Stimulated activated CD4-positive, alpha-beta T cell treated with anti-CD3 and anti-CD28 coated beads, Interleukin-15, amount 100 ng/mL, for 24 hours (primary cell): Measurements from ENCODE around the gene ATG3.
"Not testable (repeated sequence)": the region's sequence is repeated elsewhere in the genome, so short reads cannot be mapped to it uniquely, and the experiment has no call there.

ENCODE experiments used
- DNase-seq: peaks from one replicate; pipeline ENCODE4 v3.0.0-alpha.2; 2020

ATG3 gene

GRCh38 chr3:112561734-112562529 lies at the start of gene ATG3, which contains the start of gene SLC35A5:
ATG3 (minus strand) TSS chr3:112561962; CDS start chr3:112561528, 434 bp downstream.
SLC35A5 (plus strand) TSS chr3:112562045; CDS start chr3:112563404, 1,359 bp downstream.
- DNase-seq: peak; percentile 99

GRCh38 chr3:112610121-112610520 lies 48.4 kb upstream of the ATG3 start:
- no peak for DNase-seq

GRCh38 chr3:112607863-112608262 lies 46.1 kb upstream of the ATG3 start:
- DNase-seq: no peak

- DNase-seq: no peak
These were observed 44.3 kb upstream of the ATG3 start for GRCh38 chr3:112606098-112606497.

- DNase-seq: peak; percentile 2
These were observed 43.5 kb upstream of the ATG3 start for GRCh38 chr3:112605285-112605684.

GRCh38 chr3:112604536-112604935 lies 42.8 kb upstream of the ATG3 start:
- DNase-seq: no peak

DNA sequence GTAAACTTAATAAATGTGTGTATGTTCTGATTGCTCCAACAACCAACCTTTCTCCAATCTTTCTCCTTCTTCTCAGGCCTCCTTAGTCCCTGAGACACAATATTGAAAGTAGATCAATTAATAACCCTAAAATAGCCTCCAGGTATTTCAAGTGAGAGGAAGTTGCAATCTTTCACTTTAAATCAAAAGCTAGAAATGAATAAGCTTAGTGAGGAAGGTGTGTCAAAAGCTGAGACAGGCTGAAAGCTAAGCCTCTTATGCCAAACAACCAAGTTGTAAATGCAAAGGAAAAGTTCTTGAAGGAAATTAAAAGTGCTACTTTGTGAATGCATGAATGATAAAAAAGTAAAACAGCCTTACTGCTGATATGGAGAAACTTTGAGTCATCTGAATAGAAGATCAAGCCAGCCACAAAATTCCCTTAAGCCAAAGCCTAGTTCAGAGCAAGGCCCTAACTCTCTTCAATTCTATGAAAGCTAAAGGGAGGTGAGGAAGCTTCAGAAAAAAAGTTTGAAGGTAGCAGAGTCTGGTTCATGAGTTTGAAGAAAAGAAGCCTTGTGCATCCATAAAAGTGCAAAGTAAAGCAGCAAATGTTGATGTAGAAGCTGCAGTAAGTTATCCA lies 40.6 kb upstream of the ATG3 start:
- DNase-seq: no peak

DNA sequence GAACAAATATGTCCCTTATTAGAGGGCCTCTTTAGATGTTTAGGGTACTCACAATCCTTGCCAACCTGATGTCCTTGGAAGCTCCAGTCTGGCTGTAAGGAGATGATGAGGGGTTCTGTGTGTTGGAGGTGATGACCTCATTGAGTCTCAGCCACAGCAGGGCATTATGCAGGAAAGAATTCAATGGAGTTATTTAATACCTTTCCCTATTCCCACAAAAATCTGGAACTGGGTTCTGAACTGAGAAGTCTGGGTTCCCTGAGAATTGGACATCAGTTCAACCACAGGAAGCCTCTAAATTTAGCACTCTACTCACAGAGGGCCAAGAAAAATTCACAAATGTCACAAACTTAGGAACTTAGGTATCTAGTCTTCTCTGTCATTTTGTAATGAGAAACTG lies 37.0 kb upstream of the ATG3 start:
- no peak for DNase-seq

- no peak for DNase-seq
These were observed 36.2 kb upstream of the ATG3 start for GRCh38 chr3:112597945-112598344.

DNA sequence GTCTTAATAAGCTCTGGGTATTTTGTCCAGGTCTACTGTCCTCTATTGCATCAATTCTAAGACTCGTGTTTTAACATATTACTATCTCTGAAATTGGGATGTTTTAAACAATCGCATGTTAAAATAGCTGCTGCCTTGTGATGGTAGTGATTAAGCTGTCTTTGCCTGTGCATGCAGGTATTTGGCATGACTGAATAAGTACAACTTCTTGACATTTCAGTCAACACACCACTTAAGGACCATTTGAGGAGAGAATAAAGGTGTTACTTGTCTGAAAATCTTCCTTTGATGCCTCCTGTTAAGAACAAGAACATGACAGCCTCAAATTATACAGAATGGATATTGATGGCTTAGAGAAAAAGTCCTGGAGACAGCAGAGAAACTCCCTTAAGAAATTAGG lies 33.1 kb upstream of the ATG3 start:
- no peak for DNase-seq

DNA sequence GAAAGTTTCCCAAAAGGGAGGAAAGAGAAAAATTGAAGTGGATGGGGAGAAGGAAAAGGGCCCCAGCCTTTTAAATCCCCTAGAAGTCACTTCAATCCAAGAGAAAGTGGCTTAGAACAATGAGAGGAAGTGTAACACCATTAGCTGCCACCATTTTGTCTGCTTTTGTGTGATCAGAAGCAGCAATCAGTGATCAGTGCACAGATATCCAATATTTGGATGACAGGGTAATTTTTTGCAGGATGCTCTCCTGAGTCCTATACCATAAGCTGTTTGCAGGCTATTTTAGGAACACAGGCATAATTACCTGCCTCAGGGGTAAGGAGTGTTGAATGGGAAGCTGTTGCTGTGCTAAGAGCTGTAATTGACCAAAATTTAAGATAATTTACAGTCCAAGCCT lies 31.5 kb upstream of the ATG3 start:
- DNase-seq: no peak

DNA sequence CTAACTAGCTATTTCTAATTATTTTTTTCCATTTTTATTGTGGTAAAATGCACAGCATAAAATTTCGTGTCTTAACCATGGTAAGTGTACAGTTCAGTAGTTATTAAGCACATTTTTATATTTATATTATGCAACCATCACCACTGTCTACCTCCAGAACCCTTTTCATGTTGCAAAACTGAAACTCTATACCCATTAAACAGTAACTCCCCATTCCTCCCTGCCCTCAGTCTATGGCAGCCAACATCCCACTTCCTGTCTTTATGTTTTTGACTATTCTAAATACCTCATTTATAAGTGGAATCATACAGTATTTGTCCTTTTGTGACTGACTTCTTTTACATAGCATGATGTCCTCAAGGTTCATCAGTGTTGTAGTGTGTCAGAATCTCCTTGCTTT lies 25.6 kb upstream of the ATG3 start:
- DNase-seq: no peak

- DNase-seq: no peak
These were observed 24.0 kb upstream of the ATG3 start for GRCh38 chr3:112585782-112586181.

- no peak for DNase-seq
These were observed 21.3 kb upstream of the ATG3 start for GRCh38 chr3:112583105-112583504.

DNA sequence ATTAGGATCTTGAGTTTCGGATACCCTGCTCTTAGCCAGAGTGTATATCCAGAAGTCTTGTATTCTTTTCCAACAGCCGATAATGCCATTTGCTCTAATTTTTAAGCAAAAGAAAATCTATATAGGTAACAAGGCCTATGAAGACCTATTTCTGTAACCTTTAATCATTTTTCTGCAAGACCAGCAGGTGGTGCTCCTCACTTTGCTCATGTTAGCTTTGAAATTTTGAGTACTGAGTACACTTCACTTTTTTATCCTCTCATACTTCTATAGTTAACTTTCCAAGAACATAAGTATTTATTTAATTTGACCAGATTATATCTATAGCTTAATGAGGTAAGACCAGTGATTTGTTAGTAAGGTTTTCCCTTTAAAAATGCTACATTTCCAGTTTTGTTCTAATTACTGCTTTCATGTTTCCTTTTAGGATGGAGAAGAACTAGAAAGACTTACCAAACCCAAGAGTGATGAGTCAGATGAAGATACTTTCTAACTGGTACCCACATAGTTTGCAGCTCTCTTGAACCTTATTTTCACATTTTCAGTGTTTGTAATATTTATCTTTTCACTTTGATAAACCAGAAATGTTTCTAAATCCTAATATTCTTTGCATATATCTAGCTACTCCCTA lies 20.6 kb upstream of the ATG3 start:
- peak; percentile 49 for DNase-seq

GRCh38 chr3:112579697-112580096 lies 17.9 kb upstream of the ATG3 start:
- no peak for DNase-seq

DNA sequence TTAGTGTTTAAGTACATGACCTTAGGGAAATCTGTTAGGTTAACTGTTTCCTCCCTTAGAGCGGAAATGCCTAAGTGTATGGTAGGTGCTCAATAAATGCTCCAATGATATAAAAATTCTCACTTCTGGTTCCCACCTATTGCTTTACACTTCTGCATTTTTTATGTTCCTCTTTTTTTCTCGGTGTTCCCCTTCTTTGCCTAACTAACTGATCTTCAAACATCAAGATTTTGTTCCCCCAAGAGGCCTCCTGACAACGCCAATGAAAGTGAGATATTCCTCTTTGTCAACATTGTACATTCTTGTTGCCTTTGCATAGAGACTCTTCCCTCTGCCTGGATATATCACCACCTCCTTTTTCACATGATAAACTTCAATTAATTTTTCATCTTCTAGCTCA lies 17.5 kb upstream of the ATG3 start:
- no peak for DNase-seq

DNA sequence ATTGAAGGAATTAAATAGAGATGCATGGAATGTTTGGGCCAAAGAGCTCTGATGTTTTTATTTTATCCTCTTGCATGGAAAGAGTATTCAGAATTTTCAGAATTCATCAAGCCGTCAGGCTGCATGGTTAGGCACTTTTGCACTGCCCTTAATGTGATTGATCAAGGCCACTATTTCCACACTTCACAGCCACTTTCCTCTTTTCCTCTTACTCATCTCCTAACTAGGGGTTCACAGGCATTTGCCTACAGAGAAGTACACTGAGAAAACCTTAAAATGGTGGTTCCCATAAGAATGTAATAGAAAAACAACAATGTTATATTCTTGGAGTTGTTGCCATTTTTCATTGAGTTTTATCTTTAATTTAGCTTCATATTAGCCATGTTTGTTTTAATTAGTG lies 10.9 kb upstream of the ATG3 start:
- DNase-seq: no peak

DNA sequence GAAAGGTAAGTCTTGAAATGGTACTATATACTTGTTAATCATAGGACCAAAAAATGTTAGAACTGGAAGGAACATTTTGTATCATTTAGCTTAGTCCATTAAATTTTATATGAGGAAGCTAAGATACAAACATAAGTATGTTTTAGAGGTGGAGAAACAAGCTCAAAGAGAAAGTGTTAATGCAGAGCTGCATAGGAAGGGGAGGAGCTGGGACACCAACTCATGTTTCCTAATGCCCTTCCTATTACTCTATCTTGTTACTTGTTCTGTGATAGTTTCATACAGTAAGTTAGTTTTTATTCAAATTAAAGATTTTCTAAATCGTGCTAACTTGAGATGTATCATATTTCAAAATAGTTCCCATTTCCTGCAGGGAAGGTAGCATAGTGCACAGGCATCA lies 7.5 kb upstream of the ATG3 start:
- DNase-seq: no peak

GRCh38 chr3:112568642-112569041 lies 6.9 kb upstream of the ATG3 start:
- DNase-seq: no peak

DNA sequence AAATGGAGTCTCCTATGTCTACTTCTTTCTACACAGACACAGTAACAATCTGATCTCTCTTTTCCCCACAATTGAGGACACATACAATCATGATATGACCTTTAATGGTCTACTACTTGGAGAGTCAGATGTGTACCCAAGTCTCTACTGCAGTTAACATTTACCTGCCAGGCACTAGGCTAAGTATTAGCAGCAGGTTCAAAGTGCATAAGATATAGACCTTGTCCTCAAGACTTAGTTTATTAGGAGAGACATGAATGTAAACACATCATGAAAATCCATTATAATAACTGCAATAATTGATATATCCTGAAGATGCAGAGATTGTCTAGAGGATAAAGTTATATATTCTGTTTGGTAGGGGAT lies 3.2 kb upstream of the ATG3 start:
- no peak for DNase-seq

DNA sequence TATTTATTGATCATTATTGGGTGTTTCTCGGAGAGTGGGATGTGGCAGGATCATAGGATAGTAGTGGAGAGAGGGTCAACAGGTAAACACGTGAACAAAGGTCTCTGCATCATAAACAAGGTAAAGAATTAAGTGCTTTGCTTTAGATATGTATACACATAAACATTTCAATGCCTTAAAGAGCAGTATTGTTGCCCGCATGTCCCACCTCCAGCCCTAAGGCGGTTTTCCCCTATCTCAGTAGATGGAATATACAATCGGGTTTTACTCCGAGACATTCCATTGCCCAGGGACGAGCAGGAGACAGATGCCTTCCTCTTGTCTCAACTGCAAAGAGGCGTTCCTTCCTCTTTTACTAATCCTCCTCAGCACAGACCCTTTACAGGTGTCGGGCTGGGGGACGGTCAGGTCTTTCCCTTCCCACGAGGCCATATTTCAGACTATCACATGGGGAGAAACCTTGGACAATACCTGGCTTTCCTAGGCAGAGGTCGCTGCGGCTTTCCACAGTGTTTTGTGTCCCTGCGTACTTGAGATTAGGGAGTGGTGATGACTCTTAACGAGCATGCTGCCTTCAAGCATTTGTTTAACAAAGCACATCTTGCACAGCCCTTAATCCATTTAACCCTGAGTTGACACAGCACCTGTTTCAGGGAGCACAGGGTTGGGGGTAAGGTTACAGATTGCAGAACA lies 2.6 kb upstream of the ATG3 start:
- not testable (repeated sequence) for DNase-seq

GRCh38 chr3:112561484-112561733 lies 353 bp downstream of the ATG3 start:
- peak; percentile 88 for DNase-seq
